Choroid plexus epithelial cell (primary cell): ENCODE measurements around the gene HLCS.

Experiments used
- DNase-seq: peaks from one replicate; pipeline ENCODE4 v3.0.0-alpha.2; 2010; ENCODE audit warnings: low read depth
- H3K4me3 ChIP-seq: 2 replicates; pipeline ENCODE4 v1.5.1; 2011; ENCODE audit warnings: low read depth, mild to moderate bottlenecking, control low read depth, low read length, moderate library complexity
- TF ChIP-seq, protein P1 (sequence below): conservative IDR thresholded peaks from 2 replicates; pipeline ENCODE4 v1.5.1; 2011; ENCODE audit warnings: low read depth, mild to moderate bottlenecking, control low read depth, inconsistent platforms, low read length, moderate library complexity

HLCS gene

DNA sequence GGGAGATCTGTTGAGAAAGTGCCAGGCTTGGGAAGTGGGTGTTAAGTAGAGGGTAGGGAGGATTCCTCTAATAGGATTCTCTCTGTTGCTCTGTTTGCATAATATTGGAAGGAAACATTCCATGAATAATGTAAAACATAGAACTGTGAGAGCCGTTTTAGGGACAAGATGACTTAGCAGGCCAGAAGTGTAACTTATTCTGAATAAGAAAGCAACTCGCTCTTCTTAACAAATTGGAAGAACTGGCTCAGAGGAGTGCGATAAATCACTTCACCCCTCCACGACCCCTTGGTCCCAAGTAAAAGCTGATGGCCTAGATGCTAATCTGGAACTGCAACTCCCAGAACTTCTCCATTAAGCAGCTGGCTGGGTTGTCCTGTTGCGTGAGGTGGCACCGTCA is 248.5 kb downstream of the HLCS start:
- DNase-seq = no peak
- H3K4me3 ChIP-seq = no peak overlapping the region
- TF ChIP-seq, protein P1, sequence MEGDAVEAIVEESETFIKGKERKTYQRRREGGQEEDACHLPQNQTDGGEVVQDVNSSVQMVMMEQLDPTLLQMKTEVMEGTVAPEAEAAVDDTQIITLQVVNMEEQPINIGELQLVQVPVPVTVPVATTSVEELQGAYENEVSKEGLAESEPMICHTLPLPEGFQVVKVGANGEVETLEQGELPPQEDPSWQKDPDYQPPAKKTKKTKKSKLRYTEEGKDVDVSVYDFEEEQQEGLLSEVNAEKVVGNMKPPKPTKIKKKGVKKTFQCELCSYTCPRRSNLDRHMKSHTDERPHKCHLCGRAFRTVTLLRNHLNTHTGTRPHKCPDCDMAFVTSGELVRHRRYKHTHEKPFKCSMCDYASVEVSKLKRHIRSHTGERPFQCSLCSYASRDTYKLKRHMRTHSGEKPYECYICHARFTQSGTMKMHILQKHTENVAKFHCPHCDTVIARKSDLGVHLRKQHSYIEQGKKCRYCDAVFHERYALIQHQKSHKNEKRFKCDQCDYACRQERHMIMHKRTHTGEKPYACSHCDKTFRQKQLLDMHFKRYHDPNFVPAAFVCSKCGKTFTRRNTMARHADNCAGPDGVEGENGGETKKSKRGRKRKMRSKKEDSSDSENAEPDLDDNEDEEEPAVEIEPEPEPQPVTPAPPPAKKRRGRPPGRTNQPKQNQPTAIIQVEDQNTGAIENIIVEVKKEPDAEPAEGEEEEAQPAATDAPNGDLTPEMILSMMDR = no peak

DNA sequence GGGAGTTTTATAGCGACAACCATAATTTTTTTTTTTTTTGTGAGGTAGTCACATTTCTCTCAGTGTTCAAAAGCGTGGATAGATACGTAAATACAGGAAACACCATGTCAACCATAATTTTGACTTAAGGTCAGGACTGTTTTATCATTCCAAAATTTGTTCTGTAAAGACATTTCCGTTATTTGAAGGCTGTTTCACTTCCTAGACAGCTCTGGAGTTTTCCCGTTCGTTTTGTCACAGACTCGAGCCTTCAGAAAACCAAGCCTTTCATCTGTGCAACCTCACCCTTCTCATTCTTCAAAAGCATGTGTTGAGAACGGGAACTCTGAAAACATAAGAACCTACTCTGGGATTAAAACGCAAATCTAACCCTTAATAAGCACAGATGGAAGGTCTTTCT is 249.6 kb downstream of the HLCS start:
- no peak overlapping the region for H3K4me3 ChIP-seq
- no peak for DNase-seq
- TF ChIP-seq, protein P1 = no peak

- no peak overlapping the region for H3K4me3 ChIP-seq
- TF ChIP-seq, protein P1 = no peak
- no peak for DNase-seq
Measured at GRCh38 chr21:36716387-36716786, 250.1 kb downstream of the HLCS start.

- no peak for DNase-seq
- H3K4me3 ChIP-seq = no peak overlapping the region
- TF ChIP-seq, protein P1 = no peak
Measured at GRCh38 chr21:36713746-36714145, 252.7 kb downstream of the HLCS start.

DNA sequence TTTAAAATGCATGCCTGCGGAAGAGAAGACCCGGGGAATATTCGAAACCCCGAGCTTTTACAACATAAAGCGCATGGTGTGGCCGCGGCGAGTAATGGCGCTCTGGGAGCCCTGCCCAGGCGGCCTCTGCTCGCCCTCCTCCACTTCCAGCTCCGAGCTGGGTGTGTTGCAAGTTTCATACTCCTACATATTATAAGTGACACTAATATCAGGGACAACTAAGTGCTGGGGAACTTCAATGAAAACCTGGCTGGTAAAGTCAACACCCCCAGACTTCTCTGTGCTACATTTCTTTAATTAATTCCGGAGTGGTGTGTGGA is 255.8 kb downstream of the HLCS start:
- H3K4me3 ChIP-seq = no peak overlapping the region
- TF ChIP-seq, protein P1 = no peak
- no peak for DNase-seq

- TF ChIP-seq, protein P1 = no peak
- H3K4me3 ChIP-seq = no peak overlapping the region
Measured at GRCh38 chr21:36709868-36710728, 256.4 kb downstream of the HLCS start.

More at GRCh38 chr21:36709868-36710728, 256.4 kb downstream of the HLCS start:
- no peak for DNase-seq
